GM19397 (cell line): ENCODE measurements around the gene SHC1.
A peak's percentile ranks its signal among the peaks of the same experiment; 100 is the strongest.

Source experiments
- ATAC-seq: cut with Tn5 transposase; IDR thresholded peaks from one replicate; pipeline ENCODE4 v1.9.1; 2021; ENCODE audit warnings: mild to moderate bottlenecking, moderate library complexity; ENCODE audit not compliant: unreplicated experiment

SHC1 gene, protein sequence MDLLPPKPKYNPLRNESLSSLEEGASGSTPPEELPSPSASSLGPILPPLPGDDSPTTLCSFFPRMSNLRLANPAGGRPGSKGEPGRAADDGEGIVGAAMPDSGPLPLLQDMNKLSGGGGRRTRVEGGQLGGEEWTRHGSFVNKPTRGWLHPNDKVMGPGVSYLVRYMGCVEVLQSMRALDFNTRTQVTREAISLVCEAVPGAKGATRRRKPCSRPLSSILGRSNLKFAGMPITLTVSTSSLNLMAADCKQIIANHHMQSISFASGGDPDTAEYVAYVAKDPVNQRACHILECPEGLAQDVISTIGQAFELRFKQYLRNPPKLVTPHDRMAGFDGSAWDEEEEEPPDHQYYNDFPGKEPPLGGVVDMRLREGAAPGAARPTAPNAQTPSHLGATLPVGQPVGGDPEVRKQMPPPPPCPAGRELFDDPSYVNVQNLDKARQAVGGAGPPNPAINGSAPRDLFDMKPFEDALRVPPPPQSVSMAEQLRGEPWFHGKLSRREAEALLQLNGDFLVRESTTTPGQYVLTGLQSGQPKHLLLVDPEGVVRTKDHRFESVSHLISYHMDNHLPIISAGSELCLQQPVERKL

DNA sequence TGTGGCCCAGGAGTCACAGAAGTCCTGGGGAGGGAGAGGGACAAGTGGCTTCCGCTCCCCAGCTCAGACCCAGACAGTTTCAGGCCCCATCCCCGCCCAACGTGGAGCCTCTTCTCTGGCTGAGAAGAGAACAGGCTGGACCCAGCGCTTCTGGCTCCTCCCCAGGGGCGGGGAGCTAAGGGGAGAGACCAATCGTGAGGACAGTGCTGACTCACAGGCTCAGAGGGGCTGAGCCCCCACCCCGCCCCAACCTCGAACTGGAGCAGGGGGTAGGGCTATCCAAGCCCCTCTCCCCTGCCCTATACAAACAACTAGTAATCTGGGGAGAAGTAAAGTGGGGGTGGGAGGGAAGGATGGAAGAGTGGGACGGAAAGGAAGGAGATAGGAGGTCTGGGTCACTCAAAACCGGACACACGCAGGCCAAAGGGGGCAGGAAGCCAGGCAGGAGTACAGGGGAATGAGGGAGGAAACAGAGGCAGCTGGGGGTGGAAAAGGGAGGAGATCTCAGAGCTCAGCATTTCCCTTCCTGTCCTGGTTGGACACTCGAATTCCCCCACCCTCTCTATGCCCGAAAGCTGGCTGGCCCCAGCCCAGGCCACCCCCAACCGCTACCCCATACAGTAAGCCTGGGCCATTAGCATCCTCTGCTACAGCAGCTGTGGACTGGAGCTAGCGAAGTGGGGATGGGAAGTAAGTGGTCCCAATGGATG is at the start of gene SHC1:
SHC1 (minus strand) TSS at position 117 of the 710 bp plus-strand sequence. CDS start 221 bp downstream, outside the sequence.
- no peak for ATAC-seq

DNA sequence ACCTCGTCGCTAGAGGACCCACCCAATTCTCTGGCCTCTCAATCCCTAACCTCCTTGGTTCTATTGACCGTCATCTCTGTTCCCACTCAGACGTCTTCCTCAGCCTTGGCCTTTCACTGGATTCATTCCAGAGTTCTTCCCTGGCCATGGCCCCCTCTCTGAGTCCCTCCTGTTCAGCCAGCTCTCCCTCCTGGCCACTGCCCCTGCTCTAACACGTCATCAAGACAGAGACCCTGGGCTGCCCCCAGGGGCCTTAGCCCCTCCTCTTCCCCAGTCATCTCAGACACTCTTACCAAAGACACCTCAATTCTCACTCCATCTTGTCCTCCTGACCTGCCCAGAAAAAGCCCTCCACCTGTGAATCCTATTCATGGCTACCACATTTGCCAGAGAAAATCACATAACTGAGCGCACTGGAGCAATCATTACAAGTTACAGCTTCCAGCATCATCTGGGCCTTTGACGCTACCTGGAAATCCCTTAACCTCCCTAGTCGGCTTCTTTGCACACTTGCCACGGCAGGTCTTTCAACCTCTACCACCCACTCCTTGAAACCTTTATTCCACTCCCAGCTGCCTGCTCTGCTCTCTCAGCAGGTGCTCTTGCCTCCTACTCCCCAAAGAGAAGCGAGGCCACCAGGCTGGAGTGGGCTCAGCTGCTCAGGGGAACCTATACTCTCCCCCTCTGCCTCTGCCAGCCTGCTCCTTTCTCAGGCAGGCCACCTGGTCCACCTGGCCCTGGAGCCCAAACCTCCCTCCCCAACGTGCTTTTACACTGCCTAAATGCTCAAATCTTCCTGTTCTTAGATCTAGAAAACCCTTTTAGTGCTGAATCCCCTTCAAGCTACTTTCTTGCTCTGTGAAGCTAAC is 49.1 kb upstream of the SHC1 start:
- no peak for ATAC-seq

DNA sequence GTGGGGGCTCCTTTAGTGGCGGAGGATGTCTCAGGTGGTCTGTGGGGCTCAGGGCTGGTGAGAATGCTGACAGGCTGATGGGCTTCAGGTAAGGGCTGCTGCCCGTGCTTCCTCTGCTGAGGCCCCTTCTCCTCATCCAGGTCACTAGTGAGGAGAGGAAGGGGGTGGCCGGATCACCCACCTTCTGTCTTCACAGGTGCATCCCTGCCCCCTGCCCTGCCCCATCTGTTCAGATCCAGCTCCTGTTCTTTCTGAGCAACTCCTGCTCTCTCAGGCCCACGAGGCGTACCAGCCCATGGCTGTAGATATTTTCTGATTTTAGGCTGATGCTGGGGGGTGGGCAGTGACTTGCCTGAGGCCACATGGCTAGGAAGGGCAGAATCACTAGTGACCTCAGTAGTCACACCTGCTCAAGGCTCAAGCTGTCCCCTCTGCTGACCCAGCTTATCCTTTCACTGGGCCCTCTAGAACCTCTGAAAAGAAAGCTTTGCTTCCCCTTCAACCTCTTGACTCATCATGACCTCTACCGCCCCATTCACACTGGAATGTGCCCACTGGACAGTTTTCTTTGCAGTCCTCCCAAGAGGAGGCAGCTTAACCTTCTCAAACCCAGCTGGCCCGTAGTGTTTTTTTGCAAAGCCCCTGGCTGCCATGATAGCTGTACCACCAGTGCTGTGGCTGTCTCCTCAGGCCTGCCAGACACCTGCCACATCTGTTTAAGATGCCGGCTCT is 48.2 kb upstream of the SHC1 start:
- no peak for ATAC-seq

DNA sequence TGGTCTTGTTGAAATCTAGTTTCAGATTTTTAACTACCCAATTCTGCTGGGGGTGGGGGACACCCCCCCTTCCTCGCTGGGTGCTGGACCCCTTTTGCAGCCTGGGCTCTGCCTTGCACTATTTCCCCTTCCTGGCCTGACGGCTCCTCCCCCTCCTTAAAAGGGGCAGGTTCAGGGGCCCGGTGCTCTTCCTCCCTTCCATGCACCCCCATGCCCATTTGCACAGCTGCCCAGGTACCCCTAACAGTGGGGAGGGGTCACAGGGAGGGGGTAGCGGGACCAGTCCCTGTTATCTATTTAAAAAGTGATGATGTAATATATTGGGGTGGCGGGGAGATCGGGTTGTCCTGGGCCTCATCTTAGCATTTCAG is 47.4 kb upstream of the SHC1 start:
- no peak for ATAC-seq

DNA sequence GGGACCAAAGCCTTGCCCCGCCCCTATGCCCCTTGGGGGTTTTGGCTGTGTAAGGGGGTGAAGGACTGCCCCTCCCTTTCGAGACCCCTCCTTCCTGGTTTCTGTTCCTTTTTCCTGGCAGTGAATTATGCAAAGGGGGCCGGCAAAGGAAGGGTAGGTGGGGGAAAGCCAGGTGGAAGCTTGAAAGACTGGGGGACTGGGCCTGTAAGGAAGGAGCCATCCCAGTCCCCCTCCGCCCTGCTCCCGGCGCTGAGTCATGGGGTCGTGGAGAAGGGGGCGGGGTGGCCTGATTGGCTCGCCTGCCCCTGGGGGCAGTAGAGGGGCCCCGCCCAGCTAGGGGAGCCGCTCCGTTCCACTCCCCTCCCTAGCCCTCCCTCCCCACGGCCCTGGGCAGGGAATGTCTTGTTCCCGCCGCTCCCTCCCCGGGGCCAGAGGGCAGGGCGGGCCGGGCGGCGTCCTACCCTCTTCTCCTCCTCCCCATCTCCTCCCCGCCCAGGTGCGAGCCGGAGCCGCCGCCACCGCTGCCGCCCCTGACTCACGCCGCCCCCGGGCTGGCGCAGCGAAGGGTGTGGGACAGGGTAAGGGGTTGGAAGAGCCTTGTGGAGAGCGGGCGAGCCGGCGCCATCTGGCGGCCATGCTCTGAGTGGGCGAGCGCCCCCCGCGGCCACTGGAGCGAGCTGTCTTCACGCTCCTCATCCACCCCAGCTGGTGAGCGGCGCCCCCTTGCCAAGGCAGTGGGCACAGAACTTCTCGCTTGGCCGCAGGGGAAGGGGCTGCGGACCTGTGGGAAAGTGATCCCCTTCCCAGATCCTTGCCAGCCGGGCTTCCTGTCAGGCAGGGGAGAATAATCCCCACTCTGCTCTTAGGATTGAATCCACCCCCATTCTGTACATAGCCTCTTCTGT is 46.7 kb upstream of the SHC1 start:
- peak; percentile 76 for ATAC-seq

DNA sequence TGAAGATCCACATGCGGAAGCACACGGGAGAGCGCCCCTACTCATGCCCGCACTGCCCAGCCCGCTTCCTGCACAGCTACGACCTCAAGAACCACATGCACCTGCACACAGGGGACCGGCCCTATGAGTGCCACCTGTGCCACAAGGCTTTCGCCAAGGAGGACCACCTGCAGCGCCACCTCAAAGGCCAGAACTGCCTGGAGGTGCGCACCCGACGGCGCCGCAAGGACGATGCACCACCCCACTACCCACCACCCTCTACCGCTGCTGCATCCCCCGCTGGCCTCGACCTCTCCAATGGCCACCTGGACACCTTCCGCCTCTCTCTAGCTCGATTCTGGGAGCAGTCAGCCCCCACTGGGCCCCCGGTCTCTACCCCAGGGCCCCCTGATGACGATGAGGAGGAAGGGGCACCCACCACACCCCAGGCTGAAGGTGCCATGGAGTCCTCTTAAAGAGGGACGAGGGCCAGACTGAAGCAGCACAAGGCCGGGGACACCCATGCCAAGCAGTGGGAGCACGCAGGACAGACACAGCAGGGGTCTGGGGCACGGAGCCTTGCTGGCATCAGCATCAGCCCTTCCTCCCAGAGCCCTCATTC is 45.8 kb upstream of the SHC1 start:
- no peak for ATAC-seq

DNA sequence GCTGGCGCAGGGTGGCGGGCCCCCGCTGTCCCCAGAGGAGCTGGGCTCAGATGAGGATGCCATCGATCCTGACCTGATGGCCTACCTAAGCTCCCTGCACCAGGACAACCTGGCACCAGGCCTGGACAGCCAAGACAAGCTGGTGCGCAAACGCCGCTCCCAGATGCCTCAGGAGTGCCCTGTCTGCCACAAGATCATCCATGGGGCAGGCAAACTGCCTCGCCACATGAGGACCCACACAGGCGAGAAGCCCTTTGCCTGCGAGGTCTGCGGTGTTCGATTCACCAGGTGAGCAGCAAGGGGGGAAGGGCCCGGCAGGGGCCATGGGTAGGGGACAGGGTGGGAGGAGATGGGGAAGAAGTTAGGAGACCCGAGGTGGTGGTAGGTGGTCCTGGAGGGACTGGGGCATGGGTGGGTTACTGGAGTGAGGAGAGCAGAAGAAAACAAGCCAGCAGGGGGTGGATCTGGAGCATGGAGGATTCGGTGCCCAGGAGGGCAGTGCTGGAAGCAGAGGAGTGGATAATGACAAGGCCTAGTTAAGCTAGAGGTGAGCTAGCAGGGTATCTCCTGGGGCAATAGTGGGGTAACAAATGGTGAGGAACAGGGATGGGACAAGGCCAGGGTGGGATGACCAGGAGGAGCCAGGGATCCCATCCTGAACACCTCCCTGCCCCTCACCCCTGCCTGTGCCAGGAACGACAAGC is 45.1 kb upstream of the SHC1 start:
- no peak for ATAC-seq

DNA sequence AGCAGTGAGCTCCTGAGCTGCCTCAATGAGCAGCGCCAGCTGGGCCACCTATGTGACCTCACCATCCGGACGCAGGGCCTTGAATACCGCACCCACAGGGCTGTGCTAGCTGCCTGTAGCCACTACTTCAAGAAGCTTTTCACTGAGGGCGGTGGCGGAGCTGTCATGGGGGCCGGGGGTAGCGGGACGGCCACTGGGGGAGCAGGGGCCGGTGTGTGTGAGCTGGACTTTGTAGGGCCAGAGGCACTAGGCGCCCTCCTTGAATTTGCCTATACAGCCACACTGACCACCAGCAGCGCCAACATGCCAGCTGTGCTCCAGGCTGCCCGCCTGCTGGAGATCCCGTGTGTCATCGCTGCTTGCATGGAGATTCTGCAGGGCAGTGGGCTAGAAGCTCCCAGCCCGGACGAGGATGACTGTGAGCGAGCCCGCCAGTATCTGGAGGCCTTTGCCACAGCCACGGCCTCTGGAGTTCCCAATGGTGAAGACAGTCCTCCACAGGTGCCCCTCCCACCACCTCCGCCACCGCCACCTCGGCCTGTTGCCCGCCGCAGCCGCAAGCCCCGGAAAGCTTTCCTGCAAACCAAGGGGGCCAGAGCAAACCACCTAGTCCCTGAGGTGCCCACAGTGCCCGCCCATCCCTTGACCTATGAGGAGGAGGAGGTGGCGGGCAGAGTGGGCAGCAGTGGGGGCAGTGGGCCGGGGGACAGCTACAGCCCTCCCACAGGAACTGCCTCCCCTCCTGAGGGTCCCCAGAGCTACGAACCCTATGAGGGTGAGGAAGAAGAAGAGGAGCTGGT is 44.4 kb upstream of the SHC1 start:
- no peak for ATAC-seq

DNA sequence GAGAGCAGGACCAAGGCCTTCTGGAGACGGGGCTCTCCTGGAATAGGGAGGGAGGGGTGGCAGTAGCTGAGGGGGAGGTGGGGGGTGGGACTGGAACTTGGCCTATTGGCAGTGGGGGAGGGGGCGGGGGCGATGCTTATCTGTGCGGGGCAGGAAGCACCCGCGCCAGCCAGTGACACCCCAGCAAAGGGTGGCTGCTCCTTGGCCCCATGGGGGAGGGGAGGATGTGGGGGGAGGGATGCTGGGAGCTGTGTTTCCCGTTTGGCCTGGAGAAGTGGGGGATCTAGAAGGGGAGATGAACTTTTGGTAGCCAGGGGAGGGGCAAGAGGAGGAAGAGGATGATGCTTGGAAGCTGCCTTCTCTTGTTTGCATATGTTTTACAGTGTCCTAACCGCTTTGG is 43.1 kb upstream of the SHC1 start:
- ATAC-seq: no peak

DNA sequence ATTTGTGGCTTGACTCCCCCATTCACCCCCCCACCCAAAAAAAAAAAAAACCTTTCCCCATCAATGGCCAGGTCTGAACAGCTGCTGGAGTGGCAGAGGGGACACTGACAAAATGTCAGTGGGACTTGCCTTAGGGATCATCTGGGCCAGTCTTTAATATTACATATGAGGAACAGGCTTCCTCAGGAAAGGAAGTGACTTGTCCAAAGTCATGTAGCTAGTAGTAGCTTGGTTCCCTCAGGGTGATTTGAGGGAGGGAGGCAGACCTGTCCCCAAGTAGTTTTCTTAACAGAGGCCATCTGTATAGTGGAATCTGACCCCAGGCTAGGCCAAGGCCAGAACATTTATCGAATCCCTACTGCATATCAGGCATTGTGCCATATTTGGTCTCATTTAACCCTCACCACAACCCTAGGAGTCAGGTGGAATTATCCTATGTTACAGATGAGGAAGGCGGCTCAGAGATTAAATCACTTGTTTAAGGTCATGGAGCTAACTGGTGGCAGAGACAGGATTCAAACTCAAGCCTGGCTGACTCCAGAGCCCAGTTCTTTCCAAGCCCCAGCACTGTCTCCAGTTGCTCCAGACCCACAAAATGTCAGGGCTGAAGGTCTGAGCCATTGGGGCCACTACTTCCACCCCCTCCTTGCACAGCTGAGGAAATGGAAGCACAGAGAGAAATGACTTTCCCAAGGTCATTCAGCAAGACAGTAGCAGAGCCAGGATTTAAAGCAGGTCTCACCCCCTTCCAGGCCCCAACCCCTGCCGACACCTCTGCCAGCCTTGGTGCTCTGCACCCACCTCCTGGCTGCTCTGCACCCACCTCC is 42.4 kb upstream of the SHC1 start:
- ATAC-seq: no peak

DNA sequence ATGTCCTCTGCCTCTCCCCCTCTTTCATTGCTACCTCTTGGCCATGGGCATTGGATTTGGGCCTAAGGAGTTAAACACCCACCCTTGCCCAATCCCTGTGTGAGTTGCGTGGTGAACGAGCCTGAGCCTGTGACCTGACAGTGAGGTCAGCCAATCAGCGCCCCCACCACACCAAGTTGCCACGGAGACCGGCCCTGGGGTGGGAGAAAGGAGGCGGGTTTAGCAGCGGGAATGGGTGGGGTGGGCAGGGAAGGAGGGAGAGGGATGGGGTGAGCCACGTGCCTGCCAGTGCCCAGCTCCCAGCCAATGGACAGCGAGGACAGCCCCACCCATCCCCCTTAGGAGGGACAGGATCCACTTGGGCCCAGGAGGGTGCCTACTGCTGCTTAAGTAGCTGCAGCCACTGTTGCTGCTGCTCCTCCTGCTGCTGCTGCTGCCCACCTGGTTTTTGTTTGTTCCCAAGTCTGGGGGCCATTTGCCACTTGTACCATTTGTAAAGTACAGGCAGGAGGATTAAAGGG is 41.5 kb upstream of the SHC1 start:
- no peak for ATAC-seq

DNA sequence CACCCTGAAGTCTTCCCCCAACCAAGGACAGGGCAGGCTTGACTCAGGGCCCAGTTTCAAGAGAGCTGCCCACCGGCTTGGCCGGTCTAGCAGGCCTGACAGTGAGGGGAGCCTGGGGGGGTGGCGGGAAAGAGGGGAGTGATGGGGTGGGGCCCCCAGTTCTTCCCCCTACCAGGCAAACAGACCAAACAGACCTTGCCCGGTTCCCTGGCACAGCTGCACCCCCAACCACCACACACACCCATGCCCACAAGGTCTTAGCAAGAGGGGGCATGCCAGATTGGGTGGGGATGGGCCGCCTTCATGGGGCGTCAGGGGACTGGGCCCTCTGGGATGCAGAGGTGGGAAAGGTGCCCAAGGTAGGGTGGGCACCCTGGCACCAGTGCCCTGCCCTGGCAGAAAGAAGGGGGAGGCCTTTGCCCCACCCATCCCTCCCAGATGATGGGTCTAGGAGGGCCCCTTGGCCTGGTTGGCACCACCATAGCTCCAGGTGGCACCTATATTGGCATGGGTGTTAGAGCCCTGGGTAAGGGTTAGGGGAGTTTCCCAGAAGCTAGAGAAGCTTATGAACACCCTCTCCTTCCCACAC is 41.0 kb upstream of the SHC1 start:
- no peak for ATAC-seq

DNA sequence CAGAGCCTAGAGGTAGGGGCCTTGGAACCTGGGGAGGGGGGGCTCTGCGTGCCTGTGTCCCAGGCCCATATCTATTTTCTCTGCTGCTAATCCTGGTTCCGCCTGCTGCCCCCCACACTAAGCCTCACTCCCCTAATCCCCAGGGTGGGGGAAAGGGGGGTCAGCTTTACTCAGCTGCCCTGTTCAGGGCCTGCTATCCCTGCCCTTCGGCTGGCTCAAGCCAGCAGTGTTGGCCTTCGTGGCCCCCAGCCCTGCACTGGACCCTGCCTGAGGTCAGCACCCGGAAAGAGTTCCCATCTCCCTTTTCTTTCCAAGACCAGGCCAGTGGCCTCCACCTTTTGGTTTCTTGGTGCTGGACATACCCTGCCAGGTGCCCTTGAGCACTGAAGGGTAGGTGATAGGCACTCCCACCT is 40.5 kb upstream of the SHC1 start:
- ATAC-seq: no peak

DNA sequence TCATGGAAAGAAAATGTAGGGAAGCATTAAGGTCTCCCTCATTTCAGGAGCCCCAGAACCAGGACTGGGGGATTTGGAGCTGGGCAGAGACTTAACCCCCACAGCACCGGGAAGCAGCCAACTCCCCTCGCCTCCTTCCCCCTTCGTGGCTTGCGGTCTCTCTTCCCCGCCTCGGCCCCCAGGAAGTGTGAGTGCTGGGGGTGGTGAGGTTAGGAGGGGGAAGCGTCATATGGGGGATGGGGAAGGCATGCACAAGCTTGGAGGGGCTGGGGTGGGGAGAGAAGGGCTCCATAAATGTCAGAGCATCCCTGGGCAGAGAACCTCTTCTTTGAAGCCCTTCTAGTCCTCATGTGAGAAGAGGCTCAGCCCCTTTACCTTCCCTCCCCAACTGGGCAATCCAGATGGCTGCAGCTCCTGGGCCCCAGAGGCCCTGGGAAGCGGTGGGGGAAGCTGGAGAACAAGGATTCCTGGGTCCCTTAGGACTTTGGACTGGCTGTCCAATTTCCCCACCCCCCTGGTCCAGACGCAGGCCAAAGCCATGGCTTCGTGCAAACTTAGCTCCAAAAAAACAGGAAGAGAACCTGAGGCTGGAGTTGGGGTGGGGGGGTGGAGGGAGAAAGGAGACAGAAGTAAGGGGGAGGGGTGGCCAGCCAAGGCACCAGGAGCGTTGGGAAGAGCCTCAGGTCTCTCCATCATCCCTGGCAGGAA is 39.8 kb upstream of the SHC1 start:
- ATAC-seq: no peak

DNA sequence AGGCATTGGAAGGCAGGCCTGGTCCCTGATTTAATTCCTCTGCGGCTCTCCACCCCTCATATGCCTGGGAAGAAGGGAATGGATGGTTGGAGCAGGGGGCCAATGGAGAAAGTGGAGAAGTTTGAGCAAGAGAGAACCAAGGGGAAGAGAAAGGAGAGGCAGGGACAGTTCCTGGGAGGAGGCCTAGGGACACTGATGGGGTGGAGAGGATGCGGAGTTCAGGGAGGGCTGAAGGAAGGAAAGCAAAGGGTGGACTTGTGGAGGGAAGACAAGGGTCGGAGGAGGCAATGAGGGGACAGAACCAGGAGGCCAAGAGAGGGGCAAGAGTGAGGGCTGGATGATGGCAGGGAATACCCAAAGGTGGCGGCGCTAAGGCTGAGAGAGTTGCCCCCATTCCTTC is 39.2 kb upstream of the SHC1 start:
- no peak for ATAC-seq
